PC-9 (cell line): ENCODE data around the gene TREX2. TPM values are rescaled to one million over a fixed set of nuclear protein-coding genes. Genes with fewer than 3 reads are reported as not detected.

Source experiments
- BruUV-seq: library from RNA; stranded (reverse); fragments of 400-500 nt; replicated peaks from 2 replicates; lab custom pipeline; 2021; lab: Mats Ljungman, UMichigan
- CTCF ChIA-PET: fragments of 300-600 bp; sonication (Branson Sonifier 250); formaldehyde crosslinking; loops from one replicate; lab custom pipeline; 2022; ENCODE audit warnings: antibody characterized with exemption; lab: Charles Lee
- POLR2A ChIA-PET: fragments of 300-600 bp; sonication (Branson Sonifier 250); formaldehyde crosslinking; loops from one replicate; lab custom pipeline; 2022; ENCODE audit warnings: antibody characterized with exemption; ENCODE audit not compliant: unreplicated experiment; lab: Charles Lee
- DNase-seq, 2 experiments: peaks; one replicate each; pipeline versions ENCODE4 v3.0.0 to v3.0.0-alpha.2; 2015 to 2022; ENCODE audit warnings: mixed read lengths in 1 of 2
- H2AFZ ChIP-seq: fragments of 200-600 bp; sonication (generic); 2 replicates; pipeline ENCODE4 v1.8.1; 2017; ENCODE audit warnings: antibody characterized with exemption
- H3F3A ChIP-seq: fragments of 200-600 bp; sonication (generic); 2 replicates; pipeline ENCODE4 v1.8.1; 2017; ENCODE audit warnings: antibody characterized with exemption, mild to moderate bottlenecking, low read depth; ENCODE audit not compliant: insufficient read depth
- H3K27ac ChIP-seq: fragments of 200-600 bp; sonication (generic); 2 replicates; pipeline ENCODE4 v1.6.1; 2016; ENCODE audit warnings: mixed run types
- H3K27me3 ChIP-seq: fragments of 200-600 bp; sonication (generic); 2 replicates; pipeline ENCODE4 v1.6.1; 2016; ENCODE audit warnings: low read depth, mixed run types; ENCODE audit not compliant: insufficient read depth
- H3K36me3 ChIP-seq: fragments of 200-600 bp; sonication (generic); 2 replicates; pipeline ENCODE4 v1.6.1; 2016; ENCODE audit warnings: low read depth, mixed run types
- H3K4me1 ChIP-seq: fragments of 200-600 bp; sonication (generic); replicated peaks from 2 replicates; pipeline ENCODE4 v1.6.1; 2016; ENCODE audit warnings: mixed run types; ENCODE audit not compliant: insufficient read depth
- H3K4me2 ChIP-seq: fragments of 200-600 bp; sonication (generic); 2 replicates; pipeline ENCODE4 v1.6.1; 2017; ENCODE audit warnings: mixed run types
- H3K4me3 ChIP-seq: fragments of 200-600 bp; sonication (generic); 2 replicates; pipeline ENCODE4 v1.6.1; 2016; ENCODE audit warnings: mixed run types
- H3K79me2 ChIP-seq: fragments of 200-600 bp; sonication (generic); 2 replicates; pipeline ENCODE4 v1.6.1; 2017; ENCODE audit warnings: low read depth, mixed run types
- H3K9me2 ChIP-seq: fragments of 200-600 bp; sonication (generic); 2 replicates; pipeline ENCODE4 v1.8.1; 2017; ENCODE audit warnings: mild to moderate bottlenecking; ENCODE audit not compliant: insufficient read depth
- H3K9me3 ChIP-seq: fragments of 200-600 bp; sonication (generic); 2 replicates; pipeline ENCODE4 v1.8.1; 2016; ENCODE audit warnings: low read depth; ENCODE audit not compliant: insufficient read depth
- H4K20me1 ChIP-seq: fragments of 200-600 bp; sonication (generic); 2 replicates; pipeline ENCODE4 v1.8.1; 2017; ENCODE audit not compliant: insufficient read depth
- EZH2 ChIP-seq: fragments of 200-600 bp; sonication (generic); IDR thresholded peaks from 2 replicates; pipeline ENCODE4 v1.8.0; 2017; ENCODE audit warnings: antibody characterized with exemption, low read depth
- intact Hi-C: fragments of 100-400 bp; cut with micrococcal nuclease; formaldehyde crosslinking; loops from one replicate; pipeline ENCODE4 v1.10.0; 2022; ENCODE audit not compliant: unreplicated experiment
- total RNA-seq: library from RNA; stranded (reverse); gene quantifications from 2 replicates; pipeline ENCODE4 v1.2.3, GENCODE V29; 2021
- TF ChIP-seq, protein P1 (sequence below): fragments of 200-600 bp; sonication (generic); conservative IDR thresholded peaks from 2 replicates; pipeline ENCODE4 v1.6.1; 2017; ENCODE audit warnings: mixed run types, antibody characterized with exemption, mild to moderate bottlenecking, moderate library complexity

The TREX2 gene
- total RNA-seq, 1 experiment from 2014 or later, result 2.3 TPM

DNA sequence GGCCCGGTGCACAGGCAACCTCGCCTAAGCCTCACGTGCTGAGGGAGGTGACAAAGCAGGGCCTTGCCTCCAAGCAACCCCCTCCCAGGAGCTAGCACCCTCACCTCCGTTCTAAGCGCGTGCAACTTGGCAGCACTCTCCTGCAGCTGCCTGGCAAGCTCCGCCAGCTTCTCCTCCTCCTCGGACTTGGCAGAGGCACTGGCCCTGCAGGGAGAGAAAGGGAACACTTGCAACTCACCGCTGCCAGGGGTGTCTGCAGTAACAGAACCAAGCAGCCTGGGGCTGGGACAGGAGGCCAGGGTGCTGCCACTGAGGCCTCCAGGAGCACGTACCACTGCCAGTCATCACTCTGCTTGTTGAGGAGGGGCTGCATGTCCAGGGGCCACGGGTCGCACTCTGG lies 10.3 kb upstream of the TREX2 start:
- no peak for DNase-seq
- H3K4me1 ChIP-seq, result no peaks in the 10 kb centered on the region
- H3K9me2 ChIP-seq, result no peaks in the 10 kb centered on the region
- POLR2A ChIA-PET, result no interaction called here
- CTCF ChIA-PET, result no interaction called here
- TF ChIP-seq EZH2, result no peak
- no peaks in the 10 kb centered on the region for H3K79me2 ChIP-seq
- no peak overlapping the region for H2AFZ ChIP-seq
- no TSS peak for BruUV-seq
- H3K27me3 ChIP-seq, result no peaks in the 10 kb centered on the region
- H3K4me3 ChIP-seq, result no peak overlapping the region
- H3K36me3 ChIP-seq, result no peaks in the 10 kb centered on the region
- intact Hi-C loops, result no loop called here
- H3K27ac ChIP-seq, result no peak overlapping the region
- no peaks in the 10 kb centered on the region for H3K9me3 ChIP-seq
- no peaks in the 10 kb centered on the region for H3F3A ChIP-seq
- no peak overlapping the region for H3K4me2 ChIP-seq
- no peaks in the 10 kb centered on the region for H4K20me1 ChIP-seq

DNA sequence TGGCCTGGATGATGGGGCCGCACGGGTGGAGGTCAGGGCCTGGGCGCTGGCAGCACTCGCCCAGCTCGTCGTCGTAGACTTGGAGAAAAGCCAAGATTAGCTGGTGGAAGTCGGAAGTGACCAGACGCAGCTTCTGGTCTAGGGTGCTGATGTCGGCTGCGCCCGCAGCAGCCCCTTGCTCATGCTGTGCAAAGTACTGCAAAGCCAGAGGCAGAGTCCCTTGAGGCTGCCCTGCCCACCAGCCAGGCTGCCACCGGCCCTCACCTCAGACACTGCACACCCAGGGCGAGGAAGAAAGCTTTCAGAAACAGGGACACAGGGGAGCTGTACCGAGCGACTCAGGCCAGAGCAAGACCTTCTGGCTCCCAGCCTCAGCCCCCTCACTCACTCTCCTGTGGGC lies 9.7 kb upstream of the TREX2 start:
- Histone ChIP-seq H3K27ac (no peak overlapping the region), H3F3A (no peaks in the 10 kb centered on the region), H3K36me3 (no peaks in the 10 kb centered on the region), H3K9me2 (no peaks in the 10 kb centered on the region), H3K4me1 (no peaks in the 10 kb centered on the region), H3K4me3 (no peak overlapping the region), H3K27me3 (no peaks in the 10 kb centered on the region), H3K9me3 (no peaks in the 10 kb centered on the region), H4K20me1 (no peaks in the 10 kb centered on the region), H2AFZ (no peak overlapping the region), H3K79me2 (no peaks in the 10 kb centered on the region), H3K4me2 (no peak overlapping the region)
- no peak for DNase-seq
- BruUV-seq, result no TSS peak
- TF ChIP-seq, protein P1, sequence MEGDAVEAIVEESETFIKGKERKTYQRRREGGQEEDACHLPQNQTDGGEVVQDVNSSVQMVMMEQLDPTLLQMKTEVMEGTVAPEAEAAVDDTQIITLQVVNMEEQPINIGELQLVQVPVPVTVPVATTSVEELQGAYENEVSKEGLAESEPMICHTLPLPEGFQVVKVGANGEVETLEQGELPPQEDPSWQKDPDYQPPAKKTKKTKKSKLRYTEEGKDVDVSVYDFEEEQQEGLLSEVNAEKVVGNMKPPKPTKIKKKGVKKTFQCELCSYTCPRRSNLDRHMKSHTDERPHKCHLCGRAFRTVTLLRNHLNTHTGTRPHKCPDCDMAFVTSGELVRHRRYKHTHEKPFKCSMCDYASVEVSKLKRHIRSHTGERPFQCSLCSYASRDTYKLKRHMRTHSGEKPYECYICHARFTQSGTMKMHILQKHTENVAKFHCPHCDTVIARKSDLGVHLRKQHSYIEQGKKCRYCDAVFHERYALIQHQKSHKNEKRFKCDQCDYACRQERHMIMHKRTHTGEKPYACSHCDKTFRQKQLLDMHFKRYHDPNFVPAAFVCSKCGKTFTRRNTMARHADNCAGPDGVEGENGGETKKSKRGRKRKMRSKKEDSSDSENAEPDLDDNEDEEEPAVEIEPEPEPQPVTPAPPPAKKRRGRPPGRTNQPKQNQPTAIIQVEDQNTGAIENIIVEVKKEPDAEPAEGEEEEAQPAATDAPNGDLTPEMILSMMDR, result no peak
- TF ChIP-seq EZH2, result no peak
- CTCF ChIA-PET, result no interaction called here
- intact Hi-C loops, result no loop called here
- POLR2A ChIA-PET, result no interaction called here

DNA sequence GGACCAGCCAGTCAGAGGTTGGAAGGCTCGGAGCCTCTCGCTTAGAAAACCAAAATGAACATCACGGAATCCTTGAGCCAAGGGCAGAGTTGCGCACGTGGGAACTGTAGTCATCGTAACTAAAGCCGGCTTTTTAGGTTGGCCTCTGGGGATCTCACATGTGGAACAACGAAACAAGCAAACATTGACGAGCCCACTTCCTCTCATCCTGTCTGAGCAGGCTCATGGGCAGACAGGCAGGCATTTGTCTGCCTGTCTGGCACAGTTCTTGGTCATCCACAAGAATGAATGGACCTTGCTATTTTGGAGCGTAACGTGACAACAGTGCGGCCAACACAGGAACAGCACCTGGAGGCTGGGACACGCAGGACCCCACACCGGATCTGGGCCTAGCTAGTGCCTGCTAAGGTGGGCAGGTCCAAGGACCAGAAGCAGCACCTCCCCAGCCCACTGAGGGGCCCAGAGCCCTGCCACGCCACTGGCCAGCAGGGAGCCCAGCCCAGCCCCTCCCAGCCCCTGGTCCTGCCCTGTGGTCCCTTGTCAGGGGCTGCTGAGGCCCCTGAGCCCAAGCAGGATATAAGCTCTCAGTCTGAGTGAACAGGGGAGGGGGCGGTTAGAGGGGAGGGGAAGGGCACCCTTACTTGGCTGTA lies 9.2 kb upstream of the TREX2 start:
- no peaks in the 10 kb centered on the region for H3K36me3 ChIP-seq
- no peaks in the 10 kb centered on the region for H4K20me1 ChIP-seq
- intact Hi-C loops, result no loop called here
- no peaks in the 10 kb centered on the region for H3K9me3 ChIP-seq
- no peak for DNase-seq
- H3F3A ChIP-seq, result no peaks in the 10 kb centered on the region
- H3K27me3 ChIP-seq, result no peaks in the 10 kb centered on the region
- no TSS peak for BruUV-seq
- H2AFZ ChIP-seq, result no peak overlapping the region
- H3K79me2 ChIP-seq, result no peaks in the 10 kb centered on the region
- H3K4me2 ChIP-seq, result no peak overlapping the region
- no peaks in the 10 kb centered on the region for H3K4me1 ChIP-seq
- POLR2A ChIA-PET, result no interaction called here
- CTCF ChIA-PET, result no interaction called here
- no peaks in the 10 kb centered on the region for H3K9me2 ChIP-seq
- no peak overlapping the region for H3K4me3 ChIP-seq
- TF ChIP-seq, protein P1, result no peak
- TF ChIP-seq EZH2, result no peak
- no peak overlapping the region for H3K27ac ChIP-seq

DNA sequence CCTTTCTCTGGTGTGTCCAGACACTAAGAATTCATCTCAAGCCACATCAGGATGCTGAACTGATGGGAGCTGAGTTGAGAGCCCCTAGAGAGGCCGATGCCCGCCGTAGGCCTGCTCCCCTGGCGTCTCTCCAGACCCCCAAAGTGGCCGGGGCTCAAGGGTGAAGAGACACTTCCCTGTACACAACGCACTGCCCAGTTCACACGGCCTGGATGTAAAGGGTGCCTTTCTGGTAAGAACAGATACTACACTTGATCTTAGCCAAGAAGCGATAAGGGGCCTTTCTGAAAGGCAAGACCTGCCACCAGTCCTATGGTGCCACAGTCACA lies 5.1 kb upstream of the TREX2 start:
- Histone ChIP-seq H3F3A (no peaks in the 10 kb centered on the region), H3K4me2 (no peak overlapping the region), H3K27ac (no peak overlapping the region), H3K9me3 (no peaks in the 10 kb centered on the region), H3K27me3 (no peaks in the 10 kb centered on the region), H3K4me3 (no peak overlapping the region), H3K9me2 (no peaks in the 10 kb centered on the region), H3K79me2 (no peaks in the 10 kb centered on the region), H3K36me3 (no peaks in the 10 kb centered on the region), H2AFZ (no peak overlapping the region), H3K4me1 (no peaks in the 10 kb centered on the region), H4K20me1 (no peaks in the 10 kb centered on the region)
- no peak for DNase-seq
- TF ChIP-seq, protein P1, result no peak
- ChIA-PET POLR2A (no interaction called here), CTCF (no interaction called here)
- intact Hi-C loops, result no loop called here
- no TSS peak for BruUV-seq
